ENCODE data around the gene CLEC18A.
"Not testable (repeated sequence)": the region's sequence is repeated elsewhere in the genome, so short reads cannot be mapped to it uniquely, and the experiment has no call there.

CLEC18A gene

DNA sequence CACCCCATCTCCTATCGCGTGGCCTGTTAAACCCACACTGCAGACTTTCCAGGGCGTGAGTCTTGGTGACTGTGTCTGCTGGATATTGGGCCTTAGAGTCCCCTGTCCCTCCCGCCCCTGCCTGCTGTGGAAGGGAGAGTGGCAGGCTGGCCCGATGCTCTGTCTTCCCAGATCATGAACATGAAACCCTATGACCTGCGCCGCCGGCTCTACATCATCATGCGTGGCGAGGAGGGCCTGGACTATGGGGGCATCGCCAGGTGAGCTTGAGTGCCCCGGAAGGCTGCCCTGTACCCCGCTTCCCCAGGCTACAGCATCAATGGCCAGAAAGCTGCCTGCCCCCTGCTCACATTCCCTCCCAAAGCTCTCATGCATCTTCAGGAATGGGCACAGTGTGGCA lies 19.5 kb upstream of the CLEC18A start:
- DNase-seq: no peak

DNA sequence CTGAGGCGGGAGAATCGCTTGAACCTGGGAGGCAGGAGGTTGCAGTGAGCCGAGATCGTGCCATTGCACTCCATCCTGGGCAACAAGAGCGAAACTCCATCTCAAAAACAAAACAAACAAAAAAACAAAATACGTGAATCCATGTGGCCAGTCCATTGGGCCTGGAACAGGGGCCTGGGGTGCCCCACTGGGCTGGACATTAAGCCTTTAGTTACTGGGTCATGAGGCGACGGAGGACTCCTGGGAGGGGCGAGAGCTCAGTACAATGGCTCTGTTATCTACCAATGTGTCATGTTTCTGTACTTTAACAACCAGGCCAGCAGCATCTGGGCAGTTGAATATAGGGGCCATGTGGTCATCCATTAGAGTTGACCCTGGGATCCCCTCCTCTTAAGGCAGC lies 18.9 kb upstream of the CLEC18A start:
- DNase-seq: no peak

DNA sequence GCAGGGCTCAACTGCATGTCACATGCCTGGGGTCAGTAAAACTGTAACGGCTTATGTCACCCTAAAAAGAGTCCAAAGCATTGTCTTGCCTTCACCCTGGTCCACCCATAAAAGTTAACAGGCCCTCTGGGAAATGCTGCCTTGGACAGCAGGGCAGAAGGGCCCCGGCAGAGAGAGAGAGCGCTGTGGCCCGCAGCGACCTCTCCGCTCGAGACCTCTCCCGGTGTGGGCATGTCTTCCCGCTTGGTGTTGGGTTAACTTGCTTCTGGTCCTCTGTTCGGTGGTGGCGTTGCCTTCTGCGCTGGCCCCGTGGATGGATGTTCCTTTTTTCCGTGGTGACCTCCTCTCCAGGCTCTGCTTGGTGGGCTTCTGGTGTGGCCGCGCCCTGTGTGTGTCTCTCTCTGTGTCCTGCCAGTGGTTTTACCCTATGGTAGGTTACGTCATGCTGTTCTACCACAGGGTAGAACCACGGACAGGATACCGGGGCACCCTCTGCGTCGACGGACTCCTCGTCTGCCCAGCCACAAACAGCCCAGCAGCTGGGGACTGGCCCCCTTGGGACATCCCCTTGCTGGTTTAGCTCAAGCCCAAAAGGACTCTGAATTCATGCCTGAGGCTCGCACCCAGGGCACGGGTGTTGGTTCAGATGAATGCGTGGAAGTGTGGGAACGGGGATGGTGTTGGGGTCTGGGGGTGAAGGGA lies 18.3 kb upstream of the CLEC18A start:
- no peak for DNase-seq

DNA sequence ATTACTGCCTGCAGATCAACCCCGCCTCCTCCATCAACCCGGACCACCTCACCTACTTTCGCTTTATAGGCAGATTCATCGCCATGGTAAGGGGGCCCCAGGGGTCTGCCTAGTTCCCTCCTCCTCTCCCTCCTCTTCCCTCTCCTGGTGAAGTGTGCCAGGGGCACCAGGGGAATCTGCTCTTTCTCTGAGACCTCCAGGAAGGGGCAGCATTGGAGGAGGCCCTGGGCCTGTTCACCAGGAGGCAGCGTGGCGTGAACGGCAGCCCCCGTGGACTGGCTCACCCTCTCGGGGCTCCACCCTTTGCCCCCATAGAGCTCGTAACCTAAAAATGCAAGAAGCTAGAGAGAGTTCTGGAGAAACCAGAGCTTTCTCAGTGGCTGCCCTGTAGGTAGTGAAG lies 17.1 kb upstream of the CLEC18A start:
- DNase-seq: no peak

DNA sequence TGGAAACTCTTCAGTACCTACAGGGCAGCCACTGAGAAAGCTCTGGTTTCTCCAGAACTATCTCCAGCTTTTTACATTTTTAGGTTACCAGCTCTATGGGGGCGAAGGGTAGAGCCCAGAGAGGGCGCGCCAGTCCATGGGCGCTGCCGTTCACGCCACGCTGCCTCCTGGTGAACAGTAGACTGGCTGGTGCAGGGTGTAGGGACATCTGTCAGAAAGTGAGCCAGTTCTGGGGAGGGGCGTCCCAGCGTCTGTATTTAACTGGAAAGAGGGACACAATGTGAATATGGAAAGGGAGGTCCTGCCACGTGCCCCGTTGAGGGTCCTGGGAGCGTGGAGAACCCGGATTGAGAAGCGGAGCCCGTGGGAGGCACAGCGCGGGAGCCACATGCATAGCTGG lies 16.4 kb upstream of the CLEC18A start:
- DNase-seq: no peak

DNA sequence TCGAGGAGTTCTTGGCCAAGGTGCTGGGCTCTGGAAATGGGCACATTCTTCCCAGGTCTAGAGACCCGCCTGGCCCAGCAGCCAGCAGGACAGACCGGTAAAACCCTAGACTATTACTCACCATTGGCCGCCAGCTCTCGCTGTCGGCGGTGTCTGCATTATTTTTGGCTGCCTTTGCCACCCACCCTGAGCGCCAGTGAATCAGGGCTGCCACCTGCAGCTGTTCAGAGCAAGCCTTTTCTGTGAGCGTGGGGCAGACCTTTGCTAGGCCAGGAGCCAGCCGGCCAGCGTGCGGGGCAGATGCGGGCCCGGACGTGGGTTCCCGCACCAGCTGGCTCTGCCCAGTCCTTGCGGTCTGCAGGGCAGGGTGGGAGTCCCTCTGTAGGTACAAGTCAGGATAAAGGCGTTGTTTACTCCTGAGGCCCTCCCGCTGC lies 15.8 kb upstream of the CLEC18A start:
- DNase-seq: no peak

DNA sequence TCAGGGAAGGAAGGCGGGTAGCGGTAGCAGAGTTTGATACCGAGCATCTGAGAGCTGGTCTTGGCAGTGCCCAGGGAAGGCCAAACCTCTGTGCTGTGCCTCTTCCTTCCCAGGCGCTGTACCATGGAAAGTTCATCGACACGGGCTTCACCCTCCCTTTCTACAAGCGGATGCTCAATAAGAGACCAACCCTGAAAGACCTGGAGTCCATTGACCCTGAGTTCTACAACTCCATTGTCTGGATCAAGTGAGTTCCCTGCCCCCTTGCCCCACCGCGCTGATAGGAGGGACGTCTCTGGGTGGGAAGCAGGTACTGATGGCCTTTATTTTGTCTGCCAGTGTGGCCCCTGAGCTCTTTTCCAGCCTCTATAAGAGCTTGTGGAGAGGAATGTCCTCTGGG lies 15.4 kb upstream of the CLEC18A start:
- no peak for DNase-seq

DNA sequence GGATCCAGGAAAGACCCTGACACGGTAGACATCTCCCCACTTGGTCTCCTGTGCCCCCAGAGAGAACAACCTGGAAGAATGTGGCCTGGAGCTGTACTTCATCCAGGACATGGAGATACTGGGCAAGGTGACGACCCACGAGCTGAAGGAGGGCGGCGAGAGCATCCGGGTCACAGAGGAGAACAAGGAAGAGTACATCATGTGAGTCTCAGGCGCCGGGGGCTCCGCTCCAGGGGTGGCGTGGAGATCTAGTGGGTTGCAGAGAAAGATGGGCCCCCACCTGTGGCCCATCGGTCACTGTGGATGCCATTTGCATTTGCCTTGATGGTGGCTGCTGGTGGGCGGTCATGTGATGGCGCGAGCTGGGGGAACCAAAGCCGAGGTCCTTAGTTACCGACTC lies 14.9 kb upstream of the CLEC18A start:
- no peak for DNase-seq

DNA sequence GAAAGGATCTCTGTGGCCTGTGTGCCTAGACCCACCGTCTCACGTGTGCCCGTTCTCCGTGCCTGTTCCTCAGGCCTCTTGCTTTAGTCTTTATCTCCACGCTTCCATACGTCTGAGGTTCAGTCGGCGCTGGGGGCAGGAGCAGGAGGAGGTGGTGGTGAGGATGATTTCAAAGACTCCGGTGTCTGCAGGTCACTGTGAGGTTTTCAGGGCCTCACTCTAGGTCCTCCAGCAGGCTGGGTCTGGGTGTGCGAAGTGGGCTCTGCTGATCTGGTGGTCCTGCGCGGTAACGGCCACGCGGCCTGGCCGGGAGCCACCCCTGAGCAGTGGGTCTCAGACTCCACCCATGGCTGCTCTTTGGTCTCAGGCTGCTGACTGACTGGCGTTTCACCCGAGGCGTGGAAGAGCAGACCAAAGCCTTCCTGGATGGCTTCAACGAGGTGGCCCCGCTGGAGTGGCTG lies 14.4 kb upstream of the CLEC18A start:
- no peak for DNase-seq

DNA sequence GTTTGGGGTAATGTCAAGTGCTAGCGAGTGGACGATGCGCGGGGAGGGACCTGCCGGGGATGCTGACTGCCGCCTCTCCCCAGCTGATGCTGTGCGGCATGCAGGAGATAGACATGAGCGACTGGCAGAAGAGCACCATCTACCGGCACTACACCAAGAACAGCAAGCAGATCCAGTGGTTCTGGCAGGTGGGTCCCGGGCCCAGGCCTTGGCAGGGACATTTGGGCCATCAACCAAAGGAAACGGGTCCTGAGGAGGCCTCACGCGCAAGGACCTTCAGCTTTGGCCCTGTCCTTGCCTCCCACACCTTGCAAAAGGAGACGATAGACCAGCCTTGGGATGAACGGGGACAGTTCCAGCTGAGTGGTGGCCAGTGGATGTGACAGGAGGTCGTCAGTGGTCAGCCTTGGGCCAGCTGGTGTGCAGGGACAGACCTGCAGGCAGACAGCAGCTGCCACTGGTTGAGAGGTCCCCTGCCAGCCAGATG lies 13.6 kb upstream of the CLEC18A start:
- DNase-seq: no peak

DNA sequence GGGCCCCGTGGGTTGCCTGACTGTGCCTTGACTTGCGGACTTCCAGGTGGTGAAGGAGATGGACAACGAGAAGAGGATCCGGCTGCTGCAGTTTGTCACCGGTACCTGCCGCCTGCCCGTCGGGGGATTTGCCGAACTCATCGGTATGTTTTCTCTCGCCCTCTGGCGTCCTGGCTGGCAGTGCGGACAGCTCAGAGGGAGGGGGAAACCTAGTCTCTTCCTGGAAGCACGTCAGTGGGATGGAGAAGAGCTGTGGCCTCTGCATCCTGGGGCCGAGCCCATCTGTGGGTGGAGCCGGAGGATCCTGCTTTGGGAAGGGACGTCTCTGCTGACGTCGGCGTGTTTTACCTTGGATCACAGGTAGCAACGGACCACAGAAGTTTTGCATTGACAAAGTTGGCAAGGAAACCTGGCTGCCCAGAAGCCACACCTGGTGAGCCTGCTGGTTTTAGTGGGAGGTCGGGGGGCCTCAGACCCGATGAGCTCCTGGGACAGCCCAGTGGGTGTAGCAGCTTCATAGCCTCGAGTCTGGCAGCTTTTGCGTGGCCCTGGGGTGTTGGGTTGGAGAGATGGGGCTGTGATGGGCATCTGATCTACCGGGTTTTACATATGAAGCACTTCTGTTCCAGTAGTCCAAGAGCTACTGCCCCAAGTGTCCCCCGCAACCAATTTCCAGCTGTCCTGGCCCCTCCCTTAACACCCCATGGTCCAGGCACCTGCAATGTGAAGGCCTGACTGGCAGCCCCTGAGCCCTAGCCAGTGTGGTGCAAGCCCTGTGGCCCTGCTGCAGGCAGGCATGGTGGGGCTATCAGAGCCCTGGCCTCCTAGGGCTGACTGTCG lies 11.9 kb upstream of the CLEC18A start:
- no peak for DNase-seq

DNA sequence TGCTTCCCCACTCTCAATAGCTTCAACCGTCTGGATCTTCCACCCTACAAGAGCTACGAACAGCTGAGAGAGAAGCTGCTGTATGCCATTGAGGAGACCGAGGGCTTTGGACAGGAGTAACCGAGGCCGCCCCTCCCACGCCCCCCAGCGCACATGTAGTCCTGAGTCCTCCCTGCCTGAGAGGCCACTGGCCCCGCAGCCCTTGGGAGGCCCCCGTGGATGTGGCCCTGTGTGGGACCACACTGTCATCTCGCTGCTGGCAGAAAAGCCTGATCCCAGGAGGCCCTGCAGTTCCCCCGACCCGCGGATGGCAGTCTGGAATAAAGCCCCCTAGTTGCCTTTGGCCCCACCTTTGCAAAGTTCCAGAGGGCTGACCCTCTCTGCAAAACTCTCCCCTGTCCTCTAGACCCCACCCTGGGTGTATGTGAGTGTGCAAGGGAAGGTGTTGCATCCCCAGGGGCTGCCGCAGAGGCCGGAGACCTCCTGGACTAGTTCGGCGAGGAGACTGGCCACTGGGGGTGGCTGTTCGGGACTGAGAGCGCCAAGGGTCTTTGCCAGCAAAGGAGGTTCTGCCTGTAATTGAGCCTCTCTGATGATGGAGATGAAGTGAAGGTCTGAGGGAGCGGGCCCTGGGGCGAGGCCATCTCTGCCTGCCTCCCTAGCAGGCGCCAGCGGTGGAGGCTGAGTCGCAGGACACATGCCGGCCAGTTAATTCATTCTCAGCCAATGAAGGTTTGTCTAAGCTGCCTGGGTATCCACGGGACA lies 11.1 kb upstream of the CLEC18A start:
- DNase-seq: no peak

DNA sequence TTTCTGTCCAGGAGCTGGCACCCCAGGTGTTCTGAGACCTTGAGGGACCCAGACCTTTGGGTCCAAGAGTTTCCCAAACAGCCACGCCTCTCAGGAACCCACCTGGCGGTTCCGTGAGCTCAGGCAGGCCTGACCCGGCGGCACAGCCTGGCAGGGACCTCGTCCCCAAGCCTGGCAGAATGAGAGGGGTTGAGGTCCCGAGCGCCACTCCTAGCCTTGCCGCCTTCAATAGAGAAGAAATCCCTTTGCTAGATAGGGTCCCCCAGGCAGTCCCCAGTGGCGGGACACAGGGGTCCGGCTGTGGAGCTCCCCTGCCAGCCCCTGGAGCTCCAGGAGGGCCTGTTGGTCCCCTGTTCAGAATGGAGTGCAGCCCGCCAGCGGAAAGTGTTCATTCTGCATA lies 10.5 kb upstream of the CLEC18A start:
- DNase-seq: no peak

DNA sequence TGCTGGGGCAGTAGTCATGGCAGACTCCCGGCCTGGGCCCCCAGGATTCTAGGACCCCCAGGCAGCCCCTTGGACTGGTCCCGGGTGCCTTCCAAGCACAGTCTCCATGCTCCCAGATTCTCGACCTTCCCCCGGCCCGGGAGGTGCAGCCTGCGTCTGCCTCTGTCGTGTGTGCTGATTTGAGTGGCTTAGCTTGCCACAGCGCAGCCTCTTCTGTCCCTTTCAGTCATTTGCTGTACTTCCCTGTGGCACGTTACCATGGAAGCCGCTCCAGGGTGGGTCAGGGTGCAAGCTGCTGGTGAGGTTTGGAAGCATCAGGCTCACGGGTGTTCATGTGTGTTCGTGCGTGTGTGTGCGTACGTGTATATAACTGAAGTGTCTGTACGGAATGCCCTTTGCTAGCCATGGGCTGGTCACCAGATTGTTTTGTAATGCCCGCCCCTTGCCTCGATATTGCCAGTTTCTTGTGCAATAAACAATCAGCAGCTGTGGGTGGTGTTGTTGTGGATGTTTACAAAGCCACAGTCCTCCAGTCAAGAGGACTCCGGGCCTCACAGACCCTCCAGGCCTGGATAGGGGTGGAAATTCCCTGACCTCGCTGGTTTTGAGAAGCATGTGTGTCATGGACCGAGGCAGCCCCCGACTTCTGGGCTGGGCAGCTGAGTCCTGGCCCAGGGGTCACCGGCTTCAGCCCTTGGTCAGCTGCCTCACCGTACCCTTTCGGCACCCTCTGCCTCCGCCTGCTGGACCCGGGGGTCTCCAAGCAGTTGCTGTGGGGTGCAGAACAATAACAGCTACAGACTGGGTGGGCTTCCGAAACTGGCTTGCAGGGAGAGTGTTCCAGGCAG lies 9.7 kb upstream of the CLEC18A start:
- peak; percentile 54 for DNase-seq

DNA sequence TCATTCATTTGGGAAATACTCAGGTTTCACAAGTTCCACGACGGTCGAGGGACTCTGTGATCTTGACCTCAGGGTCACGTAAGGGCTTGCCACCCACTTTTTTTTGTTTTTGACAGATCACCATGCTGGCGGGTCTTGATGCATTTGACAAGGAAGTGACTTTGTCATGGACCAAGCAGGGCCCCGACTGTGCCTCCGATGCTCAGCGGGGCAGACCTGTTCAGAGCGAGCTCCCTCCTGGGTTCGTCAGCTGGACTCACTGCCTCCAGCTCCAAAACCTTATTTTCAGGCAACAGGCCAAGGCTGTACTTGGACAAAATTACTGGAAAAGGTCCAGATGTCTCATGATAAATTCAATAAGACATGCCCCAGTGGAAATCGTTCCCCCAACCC lies 9.0 kb upstream of the CLEC18A start:
- no peak for DNase-seq

DNA sequence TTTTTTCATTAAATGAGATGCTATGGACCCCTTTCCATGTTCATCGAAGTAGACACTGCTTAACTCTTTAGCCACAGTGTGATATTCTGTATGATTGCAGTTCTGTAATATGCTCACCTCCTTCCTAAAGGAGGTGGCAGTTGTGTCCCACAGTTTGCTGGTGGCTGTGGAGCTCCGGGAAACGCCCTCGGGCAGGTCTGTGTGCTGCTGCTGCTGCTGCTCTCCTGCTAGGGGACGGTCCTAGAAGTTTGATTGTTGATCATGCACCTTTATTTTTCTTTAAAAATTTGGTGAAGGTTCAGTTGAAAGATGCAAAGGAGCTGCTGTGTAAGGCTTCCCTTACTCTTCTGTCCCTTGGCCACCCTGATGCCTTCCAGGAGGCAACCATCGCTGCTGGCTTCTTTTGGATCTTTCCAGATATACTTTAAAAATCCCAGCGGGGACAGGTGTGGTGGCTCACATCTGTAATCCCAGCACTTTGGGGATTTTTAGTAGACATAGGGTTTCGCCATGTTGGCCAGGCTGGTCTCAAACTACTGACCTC lies 8.4 kb upstream of the CLEC18A start:
- no peak for DNase-seq

DNA sequence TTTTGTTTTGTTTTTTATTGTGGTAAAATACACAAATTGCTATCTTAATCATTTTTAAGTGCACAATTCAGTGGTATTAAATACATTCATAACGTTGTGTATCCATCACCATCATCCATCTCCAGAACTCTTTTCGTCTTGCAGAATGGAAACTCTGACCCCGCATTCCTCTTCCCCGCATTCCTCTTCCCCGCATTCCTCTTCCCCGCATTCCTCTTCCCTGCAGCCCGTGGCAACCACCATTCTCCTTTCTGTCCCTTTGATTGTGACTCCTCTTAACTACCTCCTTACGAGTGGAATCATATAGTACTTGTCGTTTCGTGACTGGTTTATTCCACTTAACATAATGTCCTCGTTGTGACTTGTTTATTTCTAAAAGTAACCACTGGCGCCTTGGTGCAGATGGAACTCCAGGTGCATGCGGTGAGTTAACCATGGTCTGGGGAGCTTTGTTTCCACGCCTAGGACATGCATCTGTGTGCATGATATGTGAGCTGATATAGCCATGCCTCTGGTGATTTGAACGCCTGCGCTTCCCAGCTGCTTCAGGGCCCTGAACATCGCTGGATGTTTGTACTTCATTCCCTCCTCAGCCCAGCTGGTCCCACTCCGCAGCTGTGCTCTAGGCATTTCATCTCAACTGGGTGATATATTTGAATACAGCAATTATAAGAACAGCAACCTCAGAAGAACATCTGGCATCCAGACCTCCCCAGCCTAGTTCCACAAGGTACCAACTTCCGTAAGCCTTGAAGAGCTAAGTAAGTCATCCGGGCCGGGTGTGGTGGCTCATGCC lies 7.7 kb upstream of the CLEC18A start:
- peak; percentile 79 for DNase-seq

DNA sequence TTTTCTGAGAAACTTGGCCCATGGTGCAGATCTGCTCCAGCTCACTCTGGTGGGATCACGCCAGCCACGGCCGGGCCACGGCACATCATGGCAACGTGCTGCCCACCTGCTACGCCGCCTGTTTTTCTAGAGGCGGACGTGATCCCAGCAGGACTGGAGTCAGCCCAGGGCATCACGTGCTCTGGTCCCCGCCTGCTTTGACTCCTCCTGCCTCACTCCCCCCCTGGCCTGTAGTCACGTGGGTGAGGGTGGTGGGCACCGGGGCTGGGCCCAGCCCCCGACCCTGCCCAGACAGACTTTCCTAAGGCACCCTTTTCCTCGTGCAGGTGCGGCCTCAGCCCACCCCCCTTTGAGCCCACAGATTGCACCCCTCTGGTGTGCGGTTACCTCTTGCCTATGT lies 723 bp upstream of the CLEC18A start:
- DNase-seq: not testable (repeated sequence)

DNA sequence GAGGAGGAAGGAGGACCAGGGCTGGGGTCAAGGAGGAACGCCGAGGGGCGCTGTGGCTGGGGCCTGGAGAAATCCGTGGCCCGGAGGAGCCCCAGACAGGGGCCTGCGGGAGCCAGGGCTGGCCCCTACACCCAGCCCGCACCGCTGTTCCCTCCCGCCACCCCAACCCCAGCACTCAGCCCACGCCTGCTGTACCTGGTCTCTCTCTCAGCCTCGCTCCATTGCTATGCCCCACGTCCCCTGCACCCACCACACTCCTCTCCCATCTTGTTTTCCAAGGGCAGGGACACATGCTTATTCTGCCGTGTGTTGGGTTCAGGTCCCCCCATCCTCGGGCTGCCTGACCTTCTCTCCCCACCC lies 518 bp downstream of the CLEC18A start:
- not testable (repeated sequence) for DNase-seq

DNA sequence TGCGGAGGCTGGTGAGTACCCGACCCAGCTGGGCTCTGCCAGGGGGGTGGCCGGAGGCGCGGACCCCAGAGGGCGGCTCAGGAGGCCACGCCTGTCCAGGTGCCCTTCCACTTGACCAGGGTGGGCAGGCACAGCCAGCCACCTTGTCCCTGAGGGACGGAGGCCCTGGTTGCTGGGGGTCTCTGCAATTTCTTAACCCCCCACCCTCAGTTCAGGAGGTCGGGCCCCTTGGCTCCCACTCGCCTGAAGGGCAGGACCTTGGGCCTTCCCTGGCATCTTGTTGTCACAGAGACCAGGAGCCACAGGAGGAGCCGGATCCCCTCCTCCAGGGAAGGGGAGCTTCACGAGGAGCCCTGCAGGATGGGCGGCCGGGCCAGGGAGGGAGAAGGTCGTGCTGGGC lies 982 bp downstream of the CLEC18A start:
- DNase-seq: not testable (repeated sequence)
